GM18867 (cell line): ENCODE data around the gene VGLL4.

ENCODE experiments used
- ATAC-seq: cut with Tn5 transposase; IDR thresholded peaks from one replicate; pipeline ENCODE4 v1.9.1; 2021; ENCODE audit warnings: mild to moderate bottlenecking, moderate library complexity; ENCODE audit not compliant: unreplicated experiment

Gene VGLL4

GRCh38 chr3:11509173-11510000 lies 134.3 kb downstream of the VGLL4 start:
- ATAC-seq = no peak

DNA sequence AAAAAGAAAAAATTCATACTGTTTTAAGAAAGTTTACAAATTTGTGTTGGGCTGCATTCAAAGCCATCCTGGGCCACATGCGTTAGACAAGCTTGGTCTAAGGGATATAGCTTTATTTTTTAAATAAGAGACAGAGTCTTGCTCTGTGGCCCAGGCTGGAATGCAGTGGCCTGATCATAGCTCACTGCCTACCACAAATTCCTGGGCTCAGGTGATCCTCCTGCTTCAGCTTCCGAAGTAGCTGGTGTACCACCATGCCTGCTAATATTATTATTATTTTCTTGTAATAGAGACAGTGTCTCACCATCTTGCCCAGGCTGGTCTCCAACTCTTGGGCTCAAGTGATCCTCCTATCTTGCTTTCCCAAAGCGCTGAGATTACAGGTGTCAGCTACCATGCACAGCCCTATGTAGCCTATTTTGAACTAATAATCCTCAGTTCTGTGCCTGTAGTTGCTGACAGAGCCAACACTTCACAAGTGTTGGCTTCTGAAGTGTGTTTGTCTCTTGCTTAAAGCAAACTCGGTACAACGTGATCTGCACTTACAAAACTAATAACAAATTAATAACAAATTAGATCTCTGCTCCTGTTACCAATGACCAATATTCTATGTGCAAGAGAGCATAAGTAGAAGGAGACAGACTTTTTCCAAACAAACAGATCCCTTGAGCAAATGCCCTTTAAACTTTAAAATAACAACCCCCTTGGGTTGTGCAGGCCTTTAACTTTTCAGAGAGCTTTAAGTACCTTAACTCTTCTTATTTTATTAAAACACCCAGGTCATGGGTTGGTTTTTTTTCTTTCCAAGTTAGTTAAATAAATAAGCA lies 135.2 kb downstream of the VGLL4 start:
- ATAC-seq = no peak

DNA sequence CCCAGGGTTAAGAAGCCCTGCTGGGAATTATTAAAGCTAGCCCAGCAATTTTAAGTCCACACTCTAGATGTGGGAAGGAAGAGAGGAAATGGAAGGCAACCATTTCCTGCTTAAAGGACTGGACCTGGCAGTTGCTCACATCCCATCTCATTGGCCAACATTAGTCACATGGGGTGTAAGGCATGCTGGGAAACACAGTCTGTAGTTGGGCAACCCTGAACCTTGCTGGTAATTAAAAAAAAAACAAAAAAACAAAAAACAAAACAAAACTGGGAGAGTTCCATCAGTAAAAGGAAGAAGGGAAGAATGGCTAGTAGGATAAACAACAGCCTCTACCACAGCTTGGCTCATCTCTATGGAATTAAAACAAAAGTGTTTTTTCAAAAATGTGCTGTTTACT lies 136.0 kb downstream of the VGLL4 start:
- ATAC-seq = no peak
